COLO668 (cell line): ENCODE measurements around the gene GNS.
"Not testable (repeated sequence)": the region's sequence is repeated elsewhere in the genome, so short reads cannot be mapped to it uniquely, and the experiment has no call there.

ENCODE experiments used
- DNase-seq: peaks from one replicate; lab custom pipeline; 2025; ENCODE audit not compliant: unreplicated experiment; lab: John Stamatoyannopoulos, UW

Gene GNS

DNA sequence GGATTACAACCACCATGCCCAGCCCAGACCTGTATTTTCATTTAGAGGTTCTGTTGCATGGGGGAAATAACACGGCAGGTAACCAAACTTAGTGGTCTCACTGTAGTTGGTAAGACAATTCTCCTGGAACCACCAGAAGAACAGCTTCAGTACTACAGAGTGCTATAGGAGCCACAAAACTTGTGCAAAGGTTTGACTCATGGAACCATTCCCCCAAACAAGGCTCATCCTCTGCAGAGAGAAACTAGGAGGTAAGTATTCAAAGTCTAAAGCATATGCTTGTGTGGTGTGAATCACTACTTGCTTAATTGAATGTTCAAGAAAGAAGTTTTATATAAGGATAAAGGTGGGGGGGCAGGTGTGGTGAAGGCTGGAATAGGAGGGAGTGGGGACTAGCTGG is 58.7 kb downstream of the GNS start:
- DNase-seq: no peak

DNA sequence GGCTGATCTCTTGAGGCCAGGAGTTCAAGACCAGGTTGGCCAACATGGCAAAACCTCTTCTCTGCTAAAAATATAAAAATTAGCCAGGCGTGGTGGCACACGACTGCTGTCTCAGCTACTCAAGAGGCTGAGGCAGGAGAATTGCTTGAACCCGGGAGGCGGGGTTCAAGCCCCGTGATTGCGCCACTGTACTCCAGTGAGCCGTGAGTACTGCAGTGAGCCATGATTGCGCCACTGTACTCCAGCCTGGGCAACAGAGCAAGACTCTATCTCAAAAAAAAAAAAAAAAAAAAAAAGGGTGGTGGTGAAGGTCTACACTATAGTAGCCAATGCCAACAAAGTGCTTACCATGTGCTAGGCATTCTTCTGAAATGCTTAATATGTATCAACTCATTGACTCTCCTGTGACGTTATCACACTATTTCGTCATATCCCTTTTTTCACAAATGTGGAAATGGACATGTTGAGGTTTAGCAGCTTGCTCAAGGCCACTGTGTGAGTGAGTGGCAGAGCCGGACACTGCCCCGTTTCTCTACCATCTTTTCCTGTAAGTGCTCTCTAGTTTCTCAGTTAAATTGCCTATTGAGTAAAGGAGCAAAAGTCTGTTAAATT is 59.6 kb downstream of the GNS start:
- no peak for DNase-seq

DNA sequence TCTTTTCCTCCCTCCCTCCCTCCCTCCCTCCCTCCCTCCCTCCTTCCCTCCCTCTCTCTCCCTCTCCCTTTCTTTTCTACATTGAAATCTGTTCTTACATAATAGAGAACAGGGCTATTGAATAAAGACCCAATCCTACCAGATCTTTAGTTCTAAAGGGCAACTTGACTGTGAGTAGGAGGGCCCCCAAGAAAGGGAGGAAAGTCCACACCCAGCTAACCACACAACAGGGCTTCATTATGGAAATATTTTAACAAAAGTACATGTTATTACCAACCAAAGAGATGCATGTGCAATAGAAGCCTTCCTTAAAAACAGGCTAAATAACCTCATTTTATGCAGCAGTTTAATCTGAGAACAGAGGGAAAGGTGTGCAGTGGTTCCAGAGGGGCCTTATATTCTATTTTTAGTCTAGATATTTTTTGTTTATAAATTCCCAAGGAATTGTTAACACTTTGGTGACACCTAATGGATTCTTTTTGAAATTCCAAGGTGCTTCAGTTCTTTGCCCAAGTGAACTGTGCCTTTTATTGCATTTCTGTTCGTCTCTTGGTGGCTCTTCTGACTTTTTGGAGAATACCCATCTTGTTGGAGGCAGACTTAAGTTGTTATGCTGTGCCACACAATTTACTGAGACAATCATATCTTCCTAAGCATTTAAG is 63.0 kb downstream of the GNS start:
- no peak for DNase-seq

DNA sequence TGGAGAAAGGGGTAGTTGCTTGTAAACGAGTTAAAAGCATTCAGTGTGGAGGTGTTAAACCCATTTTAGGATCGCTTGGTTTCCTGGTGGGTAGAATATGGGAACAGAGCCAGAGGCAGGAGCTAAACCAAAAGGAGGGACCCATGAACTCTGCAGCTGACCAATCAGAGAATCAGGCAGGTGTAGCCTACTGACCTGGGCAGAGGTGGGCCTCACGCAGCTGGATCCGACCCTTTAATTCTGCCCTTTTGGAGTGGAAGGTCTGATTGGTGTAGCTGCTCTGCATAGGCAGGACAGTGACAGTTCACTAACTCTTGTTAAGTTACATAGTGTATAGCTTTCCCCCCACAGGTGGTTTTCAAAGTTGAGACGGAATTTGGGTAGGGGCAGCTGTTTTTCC is 63.7 kb downstream of the GNS start:
- DNase-seq: no peak

DNA sequence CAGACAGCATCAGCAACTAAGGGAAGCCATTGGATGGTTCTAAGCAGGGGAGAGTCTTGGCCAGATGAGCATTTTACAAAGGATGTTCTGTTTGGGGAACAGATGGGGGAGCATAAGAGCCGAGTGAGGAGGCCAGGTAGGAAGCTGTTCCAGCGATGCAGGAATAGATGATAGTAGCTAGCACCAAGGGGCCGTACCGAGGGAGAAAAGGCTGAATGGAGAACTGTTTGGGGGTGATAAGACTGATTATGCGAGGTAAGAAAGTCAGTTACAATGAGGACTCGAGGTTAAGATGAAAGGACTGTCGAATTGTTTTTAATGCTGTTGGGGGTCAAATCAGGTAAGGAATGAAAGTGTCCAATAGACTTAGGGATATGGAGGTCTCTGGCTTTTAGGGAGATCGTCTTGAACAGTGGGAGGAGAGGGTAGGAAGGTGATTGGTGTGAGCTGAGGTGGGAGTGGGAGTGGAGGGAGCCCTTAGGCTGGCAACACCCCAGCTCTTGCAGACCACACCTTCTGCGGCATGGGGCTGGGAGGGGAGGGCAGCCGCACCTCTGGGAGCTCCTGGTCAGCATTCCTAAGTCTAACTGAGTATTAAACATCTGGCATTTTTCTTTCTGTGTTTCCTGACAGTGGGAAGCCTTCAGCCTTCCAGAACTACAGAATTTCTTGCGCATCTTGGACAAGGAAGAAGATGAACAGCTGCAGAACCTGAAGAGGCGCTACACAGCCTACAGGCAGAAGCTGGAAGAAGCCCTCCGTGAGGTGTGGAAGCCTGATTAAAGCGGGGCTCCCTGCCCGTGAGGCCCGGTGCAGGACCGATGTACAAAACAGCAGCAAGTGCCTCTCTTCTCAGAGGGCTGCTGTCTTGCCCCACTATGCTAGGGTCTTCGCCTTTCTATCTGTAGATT is 64.8 kb downstream of the GNS start:
- no peak for DNase-seq

DNA sequence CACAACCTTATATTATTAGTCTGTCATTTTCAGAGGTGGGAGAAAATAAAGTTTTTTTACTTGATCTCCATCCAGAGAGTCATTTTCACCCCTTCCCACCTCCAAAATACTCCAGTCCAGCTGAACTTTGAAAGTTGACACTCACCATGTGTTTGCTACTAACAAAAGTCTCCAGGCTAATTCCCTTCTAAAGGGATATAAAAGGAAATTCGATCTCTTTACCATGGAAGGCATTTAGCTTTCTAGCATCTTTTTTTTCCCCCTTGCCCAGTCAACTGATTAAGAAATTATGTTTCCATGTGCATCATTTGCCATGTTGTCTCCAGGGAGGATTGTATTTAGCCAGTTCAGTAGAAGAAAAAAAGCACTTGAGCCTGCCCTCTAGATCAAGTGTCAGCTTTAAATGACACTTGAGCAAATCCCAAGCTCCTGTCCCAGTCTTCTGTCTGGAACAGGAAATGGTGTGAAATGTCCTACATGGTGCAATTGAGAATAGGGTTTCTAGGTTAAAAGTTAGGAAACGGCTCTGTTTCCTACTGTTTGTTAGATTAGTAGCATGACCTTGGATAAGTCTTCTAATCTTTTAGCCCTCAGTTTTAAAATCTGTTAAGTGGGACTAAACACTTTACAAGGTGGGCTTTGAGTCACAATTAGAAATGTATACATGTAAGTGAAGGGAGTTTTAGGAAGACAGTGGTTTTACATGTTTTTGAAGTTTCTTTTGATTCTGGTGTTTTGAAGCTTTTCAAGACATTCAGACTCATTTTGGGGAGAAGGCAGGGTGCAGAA is 67.2 kb downstream of the GNS start:
- no peak for DNase-seq

DNA sequence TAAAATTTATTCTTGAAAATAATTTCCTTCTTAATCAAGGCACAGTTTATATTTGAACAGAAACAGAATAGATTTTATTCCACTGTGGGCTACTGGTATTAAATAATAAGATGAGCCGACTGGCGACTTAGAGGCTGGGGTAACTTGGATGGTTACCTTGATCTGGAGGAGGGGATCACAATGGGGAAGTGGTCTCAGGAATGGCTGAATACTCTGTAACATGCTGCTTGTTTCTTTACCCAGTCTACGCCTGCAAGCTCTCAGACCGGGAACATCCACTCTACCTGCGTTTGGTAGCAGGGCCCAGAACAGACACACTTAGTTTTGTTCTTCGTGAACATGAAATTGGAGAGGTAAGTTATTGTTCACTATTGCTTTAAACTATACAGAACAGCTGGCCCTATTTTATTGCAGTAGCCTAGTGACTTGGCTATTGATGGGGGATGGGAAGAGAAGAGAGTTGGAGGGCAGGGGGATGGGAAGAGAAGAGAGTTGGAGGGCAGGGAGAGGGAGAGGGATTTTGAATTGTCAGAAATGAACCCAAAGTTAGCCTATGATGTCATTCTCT is 67.9 kb downstream of the GNS start:
- DNase-seq: peak; percentile 49

DNA sequence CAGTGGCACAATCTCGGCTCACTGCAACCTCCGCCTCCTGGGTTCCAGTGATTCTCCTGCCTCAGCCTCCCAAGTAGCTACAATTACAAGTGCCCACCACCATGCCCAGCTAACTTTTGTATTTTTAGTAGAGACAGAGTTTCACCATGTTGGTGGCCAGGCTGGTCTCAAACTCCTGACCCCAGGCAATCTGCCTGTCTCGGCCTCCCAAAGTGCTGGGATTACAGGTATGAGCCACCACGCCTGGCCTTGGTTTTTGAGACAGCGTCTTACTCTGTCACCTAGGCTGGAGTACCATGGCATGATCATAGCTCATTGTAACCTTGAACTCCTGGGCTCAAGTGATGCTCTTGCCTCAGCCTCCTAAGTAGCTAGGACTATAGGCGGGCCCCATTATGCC is 69.0 kb downstream of the GNS start:
- not testable (repeated sequence) for DNase-seq

DNA sequence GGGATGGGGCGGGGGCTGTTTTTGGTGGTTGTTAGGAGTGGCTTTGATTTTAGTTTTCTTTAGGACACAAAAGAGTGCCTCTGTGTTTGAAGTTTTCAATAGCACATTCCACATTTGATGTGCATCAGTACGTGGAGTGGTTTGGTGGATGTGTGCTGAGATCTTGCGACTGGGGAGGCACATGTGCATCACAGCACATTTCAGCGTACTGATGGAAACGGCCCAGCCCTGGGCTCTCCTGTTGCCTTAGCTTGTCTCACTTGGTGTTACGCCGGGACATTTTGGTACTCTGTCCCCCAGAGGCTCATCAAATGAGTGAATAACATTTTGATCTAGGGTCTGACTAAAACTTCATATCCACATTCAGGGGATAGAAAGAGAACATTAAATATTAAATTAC is 70.5 kb downstream of the GNS start:
- no peak for DNase-seq

DNA sequence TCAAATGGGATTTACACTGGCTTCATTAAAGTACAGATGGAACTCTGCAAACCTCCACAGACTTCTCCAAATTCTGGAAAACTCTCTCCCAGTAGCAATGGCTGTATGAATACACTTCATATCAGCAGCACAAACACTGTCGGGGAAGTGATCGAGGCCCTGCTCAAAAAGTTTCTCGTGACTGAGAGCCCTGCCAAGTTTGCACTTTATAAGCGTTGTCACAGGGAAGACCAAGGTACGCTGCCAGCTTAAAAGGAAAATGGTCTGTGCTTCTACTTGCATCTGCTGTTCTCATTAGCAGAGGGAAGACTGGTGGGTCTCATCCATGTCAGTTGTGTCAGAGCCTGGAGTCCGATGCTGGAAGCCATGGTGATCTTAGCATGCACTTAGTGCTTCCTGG is 71.0 kb downstream of the GNS start:
- DNase-seq: no peak

DNA sequence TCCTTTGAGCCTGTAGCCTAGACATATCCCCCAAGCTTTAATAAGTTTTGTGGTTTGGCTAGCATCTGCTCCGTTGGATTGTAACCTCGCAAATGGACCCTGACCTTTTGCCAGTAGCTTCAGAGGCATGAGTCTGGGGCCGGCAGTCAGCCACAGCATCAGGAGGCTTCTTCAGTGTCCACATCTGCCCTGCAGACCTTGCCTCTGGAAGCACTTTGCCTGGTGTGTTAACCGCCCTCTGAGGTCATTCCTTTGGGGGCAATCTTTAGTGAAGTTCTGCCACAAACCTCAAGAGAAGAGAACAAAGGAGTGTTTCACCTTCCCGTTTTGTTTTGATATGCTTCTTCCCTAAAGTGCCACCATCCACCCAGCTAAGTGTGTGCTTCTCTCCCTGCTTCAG is 71.4 kb downstream of the GNS start:
- no peak for DNase-seq

DNA sequence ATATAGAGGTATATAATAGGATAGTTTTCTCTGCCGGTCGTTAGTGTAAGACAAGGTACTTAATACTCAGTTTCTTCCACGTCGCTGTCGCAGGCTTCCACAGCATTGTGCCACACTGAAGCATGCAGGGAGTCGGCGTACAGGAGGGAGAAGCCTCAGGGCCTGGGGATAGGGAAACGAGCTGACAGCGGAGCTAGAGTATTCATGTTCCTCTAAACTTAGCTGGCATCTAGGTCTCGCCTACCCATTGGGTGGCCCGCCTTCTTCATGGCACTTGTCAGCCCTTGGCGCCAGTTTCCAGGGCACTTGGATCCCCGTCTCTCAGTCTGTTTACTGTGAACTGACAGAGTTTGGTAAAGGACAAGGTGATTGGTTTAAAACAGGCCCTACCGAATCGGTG is 73.6 kb downstream of the GNS start:
- no peak for DNase-seq

DNA sequence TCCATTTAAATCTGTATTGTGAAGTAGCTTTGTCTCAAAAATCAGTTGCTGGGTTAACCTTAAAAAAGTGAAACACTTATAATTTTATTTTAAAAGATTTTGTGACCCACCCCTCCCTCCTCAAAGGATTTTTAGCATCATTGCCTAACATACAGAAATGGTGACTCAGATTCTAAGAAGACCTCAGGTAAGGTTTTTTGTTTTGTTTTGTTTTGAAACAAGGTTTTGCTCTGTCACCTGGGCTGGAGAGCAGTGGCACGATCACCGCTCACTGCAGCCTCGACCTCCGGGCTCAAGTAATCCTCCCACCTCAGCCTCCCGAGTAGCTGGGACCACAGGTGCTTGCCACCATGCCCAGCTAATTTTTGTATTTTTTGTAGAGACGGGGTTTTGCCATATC is 74.2 kb downstream of the GNS start:
- DNase-seq: no peak

DNA sequence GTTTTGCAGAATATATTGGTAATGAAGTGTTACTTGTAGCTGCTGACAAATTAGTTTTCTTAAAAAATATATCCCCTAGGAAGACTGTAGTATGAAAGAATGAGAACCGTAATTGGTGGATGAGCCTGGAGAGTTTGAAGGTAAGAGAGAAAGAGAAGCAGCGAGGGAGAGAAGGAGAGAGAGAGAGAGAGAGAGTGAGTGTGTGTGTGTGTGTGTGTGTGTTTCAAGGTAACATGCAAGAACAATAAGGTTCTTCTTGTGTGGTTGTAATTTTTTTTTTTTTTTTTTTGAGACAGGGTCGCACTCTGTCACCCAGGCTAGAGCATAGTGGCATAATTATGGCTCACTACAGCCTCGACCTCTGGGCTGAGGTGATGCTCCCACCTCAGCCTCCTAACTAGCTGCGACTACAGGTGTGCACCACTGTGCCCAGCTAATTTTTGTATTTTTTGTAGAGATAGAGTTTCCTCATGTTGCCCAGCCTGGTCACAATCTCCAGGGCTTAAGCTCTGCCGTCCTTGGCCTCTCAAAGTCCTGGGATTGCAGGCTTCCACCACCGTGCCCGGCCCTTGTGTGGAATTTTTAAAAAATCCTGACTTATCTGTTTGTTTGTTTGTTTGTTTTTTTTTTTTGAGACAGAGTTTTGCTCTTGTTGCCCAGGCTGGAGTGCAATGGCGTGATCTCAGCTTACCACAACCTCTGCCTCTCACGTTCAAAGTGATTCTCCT is 75.2 kb downstream of the GNS start:
- DNase-seq: no peak

DNA sequence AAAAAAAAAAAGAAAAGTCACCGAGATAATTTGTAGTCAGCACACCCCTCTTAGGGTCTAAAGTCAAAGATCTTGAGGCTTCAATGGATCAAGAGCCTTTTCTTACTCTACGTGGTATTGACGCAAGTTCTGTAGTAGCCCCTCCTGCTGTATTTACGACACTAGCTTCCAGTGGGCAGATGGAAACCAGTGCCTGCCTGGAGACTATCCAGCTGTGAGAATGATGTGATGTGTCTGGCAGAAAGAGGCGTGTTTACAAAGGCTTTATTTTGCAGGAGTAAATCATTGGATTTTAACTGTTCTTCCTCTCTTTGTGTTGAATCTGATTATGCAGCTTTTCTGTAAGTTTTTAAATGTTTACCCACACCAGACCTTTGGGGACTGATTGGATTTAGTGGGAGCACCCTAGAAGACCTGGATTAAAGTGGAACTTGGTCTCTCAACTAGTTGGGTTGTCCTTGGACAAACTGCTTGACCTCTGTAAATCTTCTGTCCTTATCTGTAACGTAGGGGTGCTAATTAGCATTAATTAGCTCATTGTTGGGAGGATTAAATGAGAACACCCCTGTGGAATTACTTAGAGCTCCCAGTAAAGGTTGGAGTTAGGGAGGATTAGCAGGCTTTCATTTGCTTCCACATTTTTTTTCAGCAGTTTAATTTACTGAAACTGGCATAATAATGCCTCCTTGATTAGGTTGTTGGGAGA is 76.5 kb downstream of the GNS start:
- no peak for DNase-seq

DNA sequence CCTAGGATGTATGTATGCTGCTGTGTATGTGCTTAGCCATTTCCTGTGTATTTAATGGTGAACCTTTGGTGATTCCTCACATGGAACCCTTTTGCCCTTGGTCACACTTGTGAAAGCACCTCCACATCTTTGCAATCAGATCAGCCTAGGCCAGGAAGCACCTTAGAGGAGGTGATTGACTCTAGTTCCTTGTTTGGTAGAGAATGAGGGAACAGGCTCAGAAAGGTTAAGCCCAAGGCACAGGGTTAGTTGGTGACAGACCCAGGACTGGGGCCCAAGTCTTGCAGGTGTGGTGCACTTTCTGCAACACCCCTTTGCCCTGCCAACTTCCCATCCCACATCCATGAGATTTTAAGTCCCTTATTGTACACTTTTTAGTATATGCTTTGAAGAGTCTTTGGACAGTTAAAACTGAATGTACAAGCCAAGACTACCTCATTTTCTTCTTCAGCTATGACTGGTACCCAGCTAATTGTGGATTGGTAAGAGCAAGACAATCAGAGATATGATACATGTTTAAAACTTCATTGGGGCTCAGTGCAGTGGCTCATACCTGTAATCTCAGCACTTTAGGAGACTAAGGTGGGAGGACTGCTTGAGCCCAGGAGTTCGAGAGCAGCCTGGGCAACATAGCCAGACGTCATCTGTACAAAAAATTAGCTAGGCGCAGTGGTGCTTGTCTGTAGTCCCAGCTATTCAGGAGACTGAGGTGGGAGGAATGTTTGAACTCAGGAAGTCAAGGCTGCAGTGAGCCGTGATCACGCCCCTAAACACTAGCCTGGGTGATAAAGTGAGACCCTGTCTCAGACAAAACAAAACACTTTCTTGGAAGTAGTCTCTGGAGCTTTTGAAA is 77.8 kb downstream of the GNS start:
- no peak for DNase-seq

DNA sequence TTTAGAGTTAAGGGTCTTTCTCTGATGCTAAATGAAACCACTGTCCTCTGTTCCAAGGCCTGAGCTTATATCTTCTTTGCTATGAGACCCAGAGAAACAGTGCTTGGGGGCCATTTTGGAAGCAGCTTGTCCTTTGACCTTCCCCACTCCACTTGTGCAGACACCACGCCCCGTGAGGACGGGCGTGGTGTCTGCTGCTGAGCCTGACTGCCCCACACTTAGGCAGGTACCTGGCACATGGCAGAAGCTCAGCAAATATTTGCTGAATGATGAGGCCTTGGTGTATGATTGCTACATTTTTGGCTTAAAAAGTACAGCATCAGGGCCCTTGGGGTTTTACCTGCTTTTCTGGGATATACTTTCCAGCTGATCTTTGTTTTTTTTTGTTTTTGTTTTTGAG is 79.0 kb downstream of the GNS start:
- DNase-seq: peak; percentile 27

DNA sequence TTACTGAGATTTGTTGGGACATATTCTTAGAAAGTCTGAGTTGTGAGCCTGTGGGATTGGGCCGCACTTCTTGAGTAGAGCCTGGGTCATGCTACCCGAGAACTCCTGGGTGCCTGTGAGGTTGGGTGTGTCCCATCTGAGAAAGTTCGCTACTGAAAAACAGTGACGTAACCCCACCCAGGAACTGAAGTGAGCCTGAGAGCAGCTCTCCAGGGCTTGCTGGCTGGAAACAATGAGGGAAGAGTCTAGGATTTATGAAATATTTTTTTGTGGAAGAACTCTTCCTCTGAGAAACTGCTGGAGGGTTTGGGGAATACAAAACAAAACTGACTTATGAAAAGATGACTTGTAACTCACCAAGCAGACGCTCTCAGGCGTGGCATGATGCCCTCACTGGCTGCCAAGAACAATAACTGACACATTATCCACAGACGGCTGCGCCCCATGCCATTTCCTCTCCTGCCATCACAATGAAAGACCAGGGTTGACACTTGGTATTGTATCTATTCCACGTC is 79.7 kb downstream of the GNS start:
- DNase-seq: no peak

DNA sequence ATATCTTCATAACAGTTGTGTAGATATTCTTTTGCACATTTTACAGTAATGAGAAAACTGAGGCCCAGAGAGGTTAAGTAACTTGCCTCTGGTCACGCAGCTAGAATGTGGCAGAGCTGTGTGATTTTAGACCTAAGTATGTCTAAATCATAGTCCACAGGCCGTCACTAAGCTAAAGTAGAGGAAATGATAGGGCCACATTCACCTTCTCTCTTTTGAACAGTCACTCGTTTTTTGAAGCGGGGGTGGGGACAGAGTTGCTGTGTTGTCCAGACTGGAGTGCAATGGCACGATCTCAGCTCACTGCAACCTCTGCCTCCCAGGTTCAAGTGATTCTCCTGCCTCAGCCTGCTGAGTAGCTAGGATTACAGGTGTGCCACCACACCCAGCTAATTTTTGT is 80.4 kb downstream of the GNS start:
- DNase-seq: no peak
